ENCODE measurements around the gene SHH. TPM values are rescaled to one million over a fixed set of nuclear protein-coding genes. Genes with fewer than 3 reads are reported as not detected.

Gene SHH
- total and polyA plus RNA-seq, 2 experiments from 2014 or later: not detected

DNA sequence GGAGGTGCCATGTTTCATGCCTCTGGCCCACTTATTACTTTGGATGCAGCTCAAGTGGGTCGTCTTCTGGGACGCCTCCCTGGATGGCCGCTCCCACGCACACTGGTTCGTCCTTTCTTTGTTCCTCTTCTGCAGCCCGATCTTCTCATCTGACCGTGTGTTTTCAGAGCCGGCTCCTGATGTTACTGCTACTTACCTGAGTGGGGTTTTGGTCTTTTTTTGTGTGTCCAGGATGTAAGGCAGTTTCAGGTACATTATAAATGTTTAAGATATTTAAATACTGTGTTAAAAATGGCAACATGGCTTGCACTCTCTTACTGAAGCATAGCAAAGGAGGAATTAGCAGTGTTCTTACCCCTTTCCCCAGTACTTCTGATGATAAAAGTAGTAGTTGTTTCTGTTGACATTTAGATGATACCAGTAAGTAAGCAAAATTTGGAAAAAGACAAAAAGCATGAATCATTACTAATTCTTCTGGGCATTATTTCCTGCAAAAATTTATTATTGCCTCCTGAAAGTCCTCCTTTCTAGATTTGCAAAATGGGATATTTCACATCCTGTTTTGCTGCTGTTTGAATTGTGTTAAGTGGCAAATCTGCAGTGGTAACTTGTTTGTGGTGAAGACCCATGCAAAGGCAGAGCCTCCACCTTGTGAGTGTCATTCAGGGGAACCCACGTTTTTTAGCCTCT lies 59.4 kb downstream of the SHH start:
- Histone ChIP-seq H3K27ac (no peak overlapping the region), H3K4me1 (ENCODE audit: low read depth) (peaks cover 11% of the 10 kb centered on the region), H3K4me3 (no peak overlapping the region), H3K27me3 (no peaks in the 10 kb centered on the region), H3K36me3 (no peaks in the 10 kb centered on the region), H3K9me3 (ENCODE audit: low read depth) (no peaks in the 10 kb centered on the region)
- TF ChIP-seq, protein P1, sequence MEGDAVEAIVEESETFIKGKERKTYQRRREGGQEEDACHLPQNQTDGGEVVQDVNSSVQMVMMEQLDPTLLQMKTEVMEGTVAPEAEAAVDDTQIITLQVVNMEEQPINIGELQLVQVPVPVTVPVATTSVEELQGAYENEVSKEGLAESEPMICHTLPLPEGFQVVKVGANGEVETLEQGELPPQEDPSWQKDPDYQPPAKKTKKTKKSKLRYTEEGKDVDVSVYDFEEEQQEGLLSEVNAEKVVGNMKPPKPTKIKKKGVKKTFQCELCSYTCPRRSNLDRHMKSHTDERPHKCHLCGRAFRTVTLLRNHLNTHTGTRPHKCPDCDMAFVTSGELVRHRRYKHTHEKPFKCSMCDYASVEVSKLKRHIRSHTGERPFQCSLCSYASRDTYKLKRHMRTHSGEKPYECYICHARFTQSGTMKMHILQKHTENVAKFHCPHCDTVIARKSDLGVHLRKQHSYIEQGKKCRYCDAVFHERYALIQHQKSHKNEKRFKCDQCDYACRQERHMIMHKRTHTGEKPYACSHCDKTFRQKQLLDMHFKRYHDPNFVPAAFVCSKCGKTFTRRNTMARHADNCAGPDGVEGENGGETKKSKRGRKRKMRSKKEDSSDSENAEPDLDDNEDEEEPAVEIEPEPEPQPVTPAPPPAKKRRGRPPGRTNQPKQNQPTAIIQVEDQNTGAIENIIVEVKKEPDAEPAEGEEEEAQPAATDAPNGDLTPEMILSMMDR (IDR thresholded peaks at IDR 0.05; ENCODE audit: low read depth, low read length): no peak
- DNase-seq (ENCODE audit: low read depth in 1 of 2, low spot score in 1 of 2): no peak

DNA sequence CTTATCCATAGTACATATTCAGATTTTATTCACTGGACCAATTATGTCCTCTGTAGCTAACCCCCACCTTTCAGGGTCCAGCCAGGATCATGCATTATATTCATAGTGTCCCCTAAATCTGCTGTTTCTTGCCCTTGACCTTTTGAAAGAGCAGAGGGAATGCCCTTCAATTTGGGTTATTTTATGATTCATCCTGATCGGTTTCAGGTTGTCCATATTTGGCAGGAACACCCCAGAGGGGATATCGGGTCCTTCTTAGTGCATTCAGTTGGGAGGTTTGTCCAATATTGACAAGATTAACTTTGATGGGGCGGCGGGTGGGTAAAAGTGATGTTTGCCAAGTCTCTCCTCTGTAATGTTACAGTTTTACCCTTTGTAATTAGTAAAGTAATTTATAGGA lies 60.9 kb downstream of the SHH start:
- Histone ChIP-seq H3K4me3 (no peak overlapping the region), H3K36me3 (peaks cover 8% of the 10 kb centered on the region), H3K27ac (no peak overlapping the region), H3K4me1 (ENCODE audit: low read depth) (peaks cover 11% of the 10 kb centered on the region), H3K27me3 (no peaks in the 10 kb centered on the region), H3K9me3 (ENCODE audit: low read depth) (no peaks in the 10 kb centered on the region)
- DNase-seq (ENCODE audit: low read depth in 1 of 2, low spot score in 1 of 2): no peak
- TF ChIP-seq, protein P1 (IDR thresholded peaks at IDR 0.05; ENCODE audit: low read depth, low read length): no peak

DNA sequence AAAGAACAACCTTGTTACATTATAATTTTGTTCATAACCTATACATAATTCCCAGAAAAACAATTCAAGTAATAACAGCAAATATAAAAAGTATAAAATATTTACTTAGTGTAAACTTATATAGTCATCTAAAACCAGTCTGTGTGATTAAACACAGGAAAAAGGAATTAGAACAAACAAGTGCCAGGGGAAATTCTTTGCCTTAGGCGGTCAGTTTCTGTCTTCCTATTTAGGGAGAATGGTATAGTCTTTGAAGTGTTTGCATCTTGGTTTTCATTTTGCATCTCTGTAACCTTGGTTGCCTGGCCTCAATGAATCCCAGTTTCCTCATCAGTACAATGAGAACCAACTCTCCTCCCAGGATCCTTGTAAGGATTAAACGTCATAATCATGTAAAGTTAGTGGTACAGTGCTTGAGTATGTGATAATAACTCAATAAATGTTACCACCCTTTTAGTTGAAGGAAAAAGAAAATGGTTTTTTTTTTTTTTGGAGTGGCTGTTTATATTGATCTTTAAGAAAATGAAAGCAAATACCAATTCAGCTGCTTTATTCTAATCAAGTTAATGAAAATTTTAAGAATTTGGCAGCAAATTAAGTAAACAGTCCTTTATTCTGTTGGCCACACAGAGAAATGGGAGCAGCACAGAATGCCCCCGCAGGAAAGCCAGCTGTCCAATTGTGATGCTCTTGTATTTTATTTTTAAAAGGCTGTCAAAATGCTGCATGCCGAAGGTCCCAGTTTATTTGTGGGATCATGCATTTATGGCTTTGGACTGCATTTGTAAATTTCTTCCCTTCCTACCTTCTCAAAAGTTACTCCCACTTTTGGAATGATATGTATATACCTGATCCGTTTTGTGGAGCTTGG lies 61.8 kb downstream of the SHH start:
- Histone ChIP-seq H3K4me3 (no peak overlapping the region), H3K27me3 (no peaks in the 10 kb centered on the region), H3K27ac (no peak overlapping the region), H3K36me3 (peaks cover 18% of the 10 kb centered on the region), H3K9me3 (ENCODE audit: low read depth) (no peaks in the 10 kb centered on the region), H3K4me1 (ENCODE audit: low read depth) (peaks cover 11% of the 10 kb centered on the region)
- DNase-seq (ENCODE audit: low read depth in 1 of 2, low spot score in 1 of 2): no peak
- TF ChIP-seq, protein P1 (IDR thresholded peaks at IDR 0.05; ENCODE audit: low read depth, low read length): no peak

Other genes starting within 250 kb of the SHH start
- gene RBM33, start 167.8 kb downstream of the SHH start, total RNA-seq: 19.6 and 51.1 TPM in 2 replicates
- gene RBM33, start 167.8 kb downstream of the SHH start, polyA plus RNA-seq: 53.5 and 76.3 TPM in 2 replicates